ENCODE data around the gene KIAA1328.

GRCh38 chr18:36867056-36867455 is 38.1 kb downstream of the KIAA1328 start:
- TF ChIP-seq CTCF (IDR thresholded peaks at IDR 0.05) (no peak), POLR2A (IDR thresholded peaks at IDR 0.05) (no peak)

All from right lobe of liver (tissue), 4 donors.